SK-N-MC (cell line): ENCODE results near the gene CNKSR1.

ENCODE experiments used
- DNase-seq: peaks from one replicate; pipeline ENCODE4 v3.0.0-alpha.2; 2011; ENCODE audit warnings: low read depth, low spot score
- H3K27ac ChIP-seq: fragments of 200-600 bp; sonication (generic); 2 replicates; pipeline ENCODE4 v1.5.1; 2016; ENCODE audit warnings: mixed run types
- H3K36me3 ChIP-seq: fragments of 200-600 bp; sonication (generic); 2 replicates; pipeline ENCODE4 v1.6.1; 2017; ENCODE audit warnings: antibody characterized with exemption, low read length, mixed read lengths; ENCODE audit not compliant: insufficient read depth
- H3K4me3 ChIP-seq: fragments of 200-600 bp; sonication (generic); 2 replicates; pipeline ENCODE4 v1.5.1; 2016
- H3K9ac ChIP-seq: fragments of 200-600 bp; sonication (generic); 2 replicates; pipeline ENCODE4 v1.8.0; 2017; ENCODE audit warnings: mixed run types, mixed read lengths; ENCODE audit not compliant: insufficient read length
- H3K9me3 ChIP-seq: fragments of 200-600 bp; sonication (generic); 2 replicates; pipeline ENCODE4 v1.6.1; 2017; ENCODE audit warnings: low read depth, mild to moderate bottlenecking, antibody characterized with exemption, low read length, moderate library complexity, mixed read lengths
- EZH2 ChIP-seq: fragments of 200-600 bp; sonication (generic); IDR thresholded peaks from one replicate; pipeline ENCODE4 v1.6.1; 2017; ENCODE audit warnings: antibody characterized with exemption
- FOXP2 ChIP-seq: optimal IDR thresholded peaks from 2 replicates; pipeline ENCODE3; 2011; ENCODE audit warnings: mild to moderate bottlenecking, moderate library complexity; ENCODE audit not compliant: insufficient read depth; ENCODE audit errors: extremely low read length, control extremely low read depth
- POLR2AphosphoS5 ChIP-seq: IDR thresholded peaks from 2 replicates; pipeline ENCODE4 v1.6.1; 2012; ENCODE audit warnings: mild to moderate bottlenecking, low read depth, low read length, borderline replicate concordance

CNKSR1 gene

DNA sequence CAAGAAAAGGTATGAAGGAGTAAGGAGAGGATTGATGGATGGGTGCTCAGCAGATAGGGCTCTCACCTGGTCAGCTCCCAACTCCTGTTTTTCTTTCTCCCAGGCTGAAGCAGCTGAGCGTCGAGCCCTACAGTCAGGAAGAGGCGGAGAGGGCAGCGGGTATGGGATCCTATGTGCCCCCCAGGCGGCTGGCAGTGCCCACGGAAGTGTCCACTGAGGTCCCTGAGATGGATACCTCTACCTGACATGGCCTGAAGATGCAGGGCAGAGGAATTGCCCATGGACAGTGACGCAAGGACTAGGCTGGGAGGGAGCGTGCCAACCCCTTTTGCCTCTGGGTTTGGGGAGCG is 6.8 kb upstream of the CNKSR1 start:
- no peaks in the 10 kb centered on the region for H3K9me3 ChIP-seq
- peak overlapping the region; percentile 92 for H3K9ac ChIP-seq
- no peak overlapping the region for H3K27ac ChIP-seq
- H3K4me3 ChIP-seq = peak overlapping the region; percentile 91
- H3K36me3 ChIP-seq = no peaks in the 10 kb centered on the region; the same call in 1 of the 2 replicates
- no peak for TF ChIP-seq FOXP2
- TF ChIP-seq EZH2 = no peak
- no peak for TF ChIP-seq POLR2AphosphoS5
- DNase-seq = no peak

DNA sequence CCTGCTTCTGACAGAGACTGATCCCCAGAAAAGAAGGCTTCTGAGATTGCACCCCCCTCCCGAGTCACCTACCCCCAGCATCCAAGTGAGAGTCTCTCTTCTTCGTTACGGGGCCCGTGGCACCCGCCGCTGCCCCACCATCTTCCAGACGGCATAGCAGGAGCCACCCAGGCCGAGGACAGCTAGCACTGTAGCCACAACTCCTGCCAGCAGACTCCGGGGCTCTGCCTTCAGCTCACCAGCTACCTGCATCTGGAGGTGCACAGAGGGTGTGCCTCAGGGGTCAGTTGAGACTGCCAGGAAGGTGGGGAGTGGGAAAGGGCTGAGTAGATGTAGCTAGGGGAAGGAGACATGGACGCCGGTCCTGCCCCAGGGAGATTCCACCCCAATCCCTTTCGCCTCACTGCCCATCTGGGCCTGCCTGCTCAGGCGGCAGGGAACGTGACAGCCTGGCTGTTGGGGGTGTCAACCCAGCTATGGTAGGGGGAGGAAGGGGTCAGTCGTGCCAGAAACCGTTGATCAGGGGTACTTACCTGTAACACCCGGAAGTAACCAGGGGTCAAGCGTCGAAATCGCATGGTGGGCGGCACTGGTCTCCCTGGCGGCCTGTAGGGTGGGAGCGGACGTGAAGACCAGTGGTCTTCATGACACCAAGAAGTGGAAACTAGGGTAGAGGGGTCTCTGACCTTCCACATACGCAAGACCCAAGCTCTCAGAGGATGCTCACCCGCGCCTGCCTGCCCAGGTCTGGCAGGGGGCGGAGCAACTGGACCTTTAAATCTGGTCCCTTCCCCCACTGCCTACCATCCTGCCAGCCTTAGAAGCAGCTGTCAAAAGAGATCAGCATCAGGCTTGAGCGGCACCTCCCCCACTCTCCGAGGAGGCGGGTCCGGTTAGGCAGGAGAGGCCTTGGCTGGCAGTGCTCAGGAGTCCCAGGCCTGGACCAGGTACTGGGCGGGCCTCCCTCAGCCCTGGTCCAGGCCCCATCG is 5.9 kb upstream of the CNKSR1 start, which contains the start of gene ZNF593OS:
ZNF593OS (minus strand) TSS at position 749 of the 989 bp plus-strand sequence; CDS start at position 578, 171 bp downstream.
- H3K27ac ChIP-seq = no peak within 1 kb of the TSS
- no peak for DNase-seq
- no peak for TF ChIP-seq FOXP2
- no peak for TF ChIP-seq POLR2AphosphoS5
- no peak for TF ChIP-seq EZH2
- H3K36me3 ChIP-seq = no peaks in the 10 kb centered on the region; the same call in 1 of the 2 replicates
- peak within 1 kb of the TSS; percentile 92 for H3K9ac ChIP-seq
- H3K4me3 ChIP-seq = peak within 1 kb of the TSS; percentile 91
- no peaks in the 10 kb centered on the region for H3K9me3 ChIP-seq

DNA sequence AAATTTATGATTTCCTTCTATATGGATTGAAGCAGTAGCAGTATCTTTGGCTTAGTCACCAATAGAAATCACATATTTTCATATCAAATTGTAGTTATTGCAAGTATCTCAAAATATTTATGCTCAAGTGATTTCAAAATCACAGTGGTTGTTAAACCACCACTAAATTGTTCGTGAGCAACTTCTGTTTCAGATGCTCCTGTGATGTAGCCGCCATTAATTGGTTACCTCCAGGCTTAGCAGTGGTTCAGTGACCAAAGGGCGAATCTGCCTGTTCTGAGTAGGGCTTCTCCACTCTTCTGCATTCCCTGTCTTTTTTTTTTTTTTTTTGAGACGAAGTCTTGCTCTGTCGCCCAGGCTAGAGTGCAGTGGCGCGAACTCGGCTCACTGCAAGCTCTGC is 1.9 kb upstream of the CNKSR1 start:
- TF ChIP-seq FOXP2 (no peak), EZH2 (no peak), POLR2AphosphoS5 (no peak)
- H3K9ac ChIP-seq = no peak overlapping the region

DNA sequence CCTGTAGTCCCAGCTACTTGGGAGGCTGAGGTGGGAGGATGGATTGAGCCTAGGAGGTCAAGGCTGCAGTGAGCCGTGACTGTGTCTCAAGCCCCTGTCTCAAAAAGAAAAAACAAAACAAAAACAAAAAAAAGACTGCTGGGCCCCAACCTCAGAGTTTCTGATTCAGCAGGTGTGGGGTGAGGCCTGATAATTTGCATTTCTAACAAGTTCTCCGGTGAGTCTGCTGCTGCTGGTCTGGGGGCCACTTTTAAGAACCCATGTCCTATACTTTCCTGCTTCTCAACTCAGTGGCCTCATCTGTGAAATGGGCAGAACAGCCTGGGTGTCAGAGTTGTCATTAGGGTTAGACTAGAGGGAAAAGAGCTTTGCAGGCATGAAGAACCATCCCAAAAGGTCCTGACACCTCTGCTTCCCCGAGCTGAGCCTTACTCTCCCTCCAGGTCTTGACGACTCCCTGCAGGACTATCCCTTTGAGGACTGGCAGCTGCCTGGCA is 2.8 kb downstream of the CNKSR1 start:
- H3K9ac ChIP-seq = no peak overlapping the region
- H3K36me3 ChIP-seq = no peaks in the 10 kb centered on the region
- no peak for DNase-seq

More for the DNA sequence above, 1.9 kb upstream of the CNKSR1 start:
- DNase-seq = no peak
- Histone ChIP-seq H3K9me3 (no peaks in the 10 kb centered on the region), H3K36me3 (no peaks in the 10 kb centered on the region; the same call in 1 of the 2 replicates), H3K4me3 (no peak overlapping the region), H3K27ac (no peak overlapping the region)

GRCh38 chr1:26181586-26182382 is 4.5 kb downstream of the CNKSR1 start:
- Histone ChIP-seq H3K9ac (no peak overlapping the region), H3K36me3 (no peaks in the 10 kb centered on the region), H3K27ac (no peak overlapping the region), H3K9me3 (no peaks in the 10 kb centered on the region), H3K4me3 (no peak overlapping the region)
- no peak for TF ChIP-seq POLR2AphosphoS5
- TF ChIP-seq FOXP2 = no peak
- no peak for TF ChIP-seq EZH2
- DNase-seq = no peak

More for the DNA sequence above, 2.8 kb downstream of the CNKSR1 start:
- H3K9me3 ChIP-seq = no peaks in the 10 kb centered on the region
- H3K4me3 ChIP-seq = no peak overlapping the region
- H3K27ac ChIP-seq = no peak overlapping the region
- TF ChIP-seq POLR2AphosphoS5 (no peak), EZH2 (no peak), FOXP2 (no peak)

GRCh38 chr1:26182383-26182696 is 5.0 kb downstream of the CNKSR1 start:
- no peak overlapping the region for H3K4me3 ChIP-seq
- DNase-seq = no peak
- no peaks in the 10 kb centered on the region for H3K36me3 ChIP-seq
- H3K9ac ChIP-seq = no peak overlapping the region
- TF ChIP-seq EZH2 = no peak
- H3K27ac ChIP-seq = no peak overlapping the region
- no peaks in the 10 kb centered on the region for H3K9me3 ChIP-seq

- Histone ChIP-seq H3K4me3 (no peak overlapping the region), H3K9ac (no peak overlapping the region), H3K36me3 (no peaks in the 10 kb centered on the region), H3K27ac (no peak overlapping the region), H3K9me3 (no peaks in the 10 kb centered on the region)
- TF ChIP-seq POLR2AphosphoS5 (no peak), FOXP2 (no peak), EZH2 (no peak)
- no peak for DNase-seq
Observed at GRCh38 chr1:26184086-26184485, 6.8 kb downstream of the CNKSR1 start.

- TF ChIP-seq EZH2 (no peak), FOXP2 (no peak), POLR2AphosphoS5 (no peak)
- no peak for DNase-seq
- Histone ChIP-seq H3K36me3 (no peaks in the 10 kb centered on the region), H3K9ac (no peak overlapping the region), H3K4me3 (no peak overlapping the region), H3K27ac (no peak overlapping the region), H3K9me3 (no peaks in the 10 kb centered on the region)
Observed at GRCh38 chr1:26184883-26185282, 7.6 kb downstream of the CNKSR1 start.
